Measurements from ENCODE around the gene RPH3AL.

RPH3AL gene

DNA sequence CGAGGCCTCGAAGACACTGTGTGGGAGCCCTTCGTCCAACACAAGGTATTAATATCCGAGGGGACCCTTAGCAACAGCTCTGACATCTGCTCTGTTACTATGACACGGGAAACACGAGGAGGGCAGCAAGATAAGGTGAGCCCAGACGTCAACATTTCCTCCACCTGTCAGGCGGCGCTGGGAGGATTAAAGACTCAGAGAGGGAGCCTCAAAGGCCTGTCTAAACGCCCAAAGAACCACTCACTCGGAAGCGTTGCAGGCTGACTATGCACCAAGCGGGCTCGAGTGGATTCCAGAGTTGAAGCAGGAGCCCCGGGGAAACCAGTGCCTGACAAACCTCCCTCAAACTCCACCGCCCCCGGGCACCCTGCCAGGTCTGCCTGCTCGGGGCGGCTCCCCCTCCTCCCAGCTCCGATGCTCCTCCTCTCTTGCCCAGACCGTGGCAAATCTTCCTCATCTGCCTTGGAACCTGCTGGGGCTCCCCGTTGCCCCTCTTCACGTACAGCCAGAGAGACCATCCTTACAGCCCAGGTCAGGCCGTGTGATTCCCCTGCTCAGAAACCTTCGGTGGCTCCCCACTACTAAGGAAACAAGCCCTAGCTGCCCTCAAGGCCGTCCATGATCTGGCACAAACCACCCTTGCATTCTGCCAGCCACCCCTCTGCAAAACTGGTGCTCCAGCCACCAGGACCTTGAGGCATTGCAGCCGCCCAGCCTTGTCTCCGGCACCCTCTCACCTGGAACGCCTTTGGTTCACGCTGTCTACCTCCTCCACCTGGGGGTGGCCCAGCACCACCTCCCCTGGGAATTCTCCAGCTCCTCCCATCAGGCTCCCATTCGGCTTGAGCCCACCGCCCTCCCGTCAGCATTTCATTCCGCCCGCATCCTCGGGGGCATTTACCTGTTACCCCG is 16.2 kb downstream of the RPH3AL start:
- peak; percentile 28 for DNase-seq (ENCODE audit: low spot score)

DNA sequence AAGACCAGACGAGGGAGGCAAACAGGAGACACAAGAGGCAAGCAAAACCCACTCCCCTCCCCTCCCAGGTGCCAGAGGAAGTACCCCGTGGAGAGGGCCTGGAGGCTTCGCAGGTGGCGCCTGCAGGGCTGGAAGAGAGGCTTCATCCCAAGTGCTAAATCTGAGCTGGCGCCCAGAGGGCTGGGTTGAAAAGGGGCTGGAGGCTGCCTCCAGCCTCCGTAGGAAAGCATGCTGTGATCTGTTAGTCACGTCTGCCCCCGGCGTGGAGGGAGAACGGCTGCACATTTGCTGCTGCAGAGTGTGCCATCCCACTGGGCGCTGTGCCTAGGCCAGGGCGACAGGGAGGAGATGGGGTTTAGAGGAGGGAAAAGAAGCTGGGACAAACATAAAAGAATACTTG is 16.9 kb downstream of the RPH3AL start:
- DNase-seq (ENCODE audit: low spot score), result no peak

DNA sequence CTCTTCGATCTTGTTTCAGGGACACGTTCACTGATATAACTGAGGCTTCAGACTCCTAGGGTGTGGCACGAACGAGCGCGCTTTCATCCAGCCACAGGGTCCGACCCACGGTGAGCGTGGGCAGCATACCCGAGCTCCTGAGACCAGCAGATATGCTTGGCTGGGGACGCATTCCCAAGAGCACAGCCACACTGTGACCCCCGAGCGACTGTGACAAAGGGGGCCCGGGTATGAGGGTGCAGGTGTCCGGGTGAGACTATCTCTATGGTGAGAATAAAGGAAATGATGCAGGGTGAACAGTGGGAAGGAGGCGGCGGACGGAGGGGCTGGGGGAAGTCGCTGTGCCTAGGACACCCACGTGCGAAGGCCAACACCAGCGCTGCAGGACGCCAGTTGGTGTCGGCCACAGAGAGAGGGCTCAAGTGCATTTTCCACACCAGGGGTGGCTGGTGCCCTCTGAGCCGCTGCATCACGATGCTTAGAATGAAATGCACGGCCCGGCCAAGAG is 17.6 kb downstream of the RPH3AL start:
- DNase-seq (ENCODE audit: low spot score), result no peak

GRCh38 chr17:333626-334396 is 18.8 kb downstream of the RPH3AL start:
- DNase-seq (ENCODE audit: low spot score), result peak; percentile 80

DNA sequence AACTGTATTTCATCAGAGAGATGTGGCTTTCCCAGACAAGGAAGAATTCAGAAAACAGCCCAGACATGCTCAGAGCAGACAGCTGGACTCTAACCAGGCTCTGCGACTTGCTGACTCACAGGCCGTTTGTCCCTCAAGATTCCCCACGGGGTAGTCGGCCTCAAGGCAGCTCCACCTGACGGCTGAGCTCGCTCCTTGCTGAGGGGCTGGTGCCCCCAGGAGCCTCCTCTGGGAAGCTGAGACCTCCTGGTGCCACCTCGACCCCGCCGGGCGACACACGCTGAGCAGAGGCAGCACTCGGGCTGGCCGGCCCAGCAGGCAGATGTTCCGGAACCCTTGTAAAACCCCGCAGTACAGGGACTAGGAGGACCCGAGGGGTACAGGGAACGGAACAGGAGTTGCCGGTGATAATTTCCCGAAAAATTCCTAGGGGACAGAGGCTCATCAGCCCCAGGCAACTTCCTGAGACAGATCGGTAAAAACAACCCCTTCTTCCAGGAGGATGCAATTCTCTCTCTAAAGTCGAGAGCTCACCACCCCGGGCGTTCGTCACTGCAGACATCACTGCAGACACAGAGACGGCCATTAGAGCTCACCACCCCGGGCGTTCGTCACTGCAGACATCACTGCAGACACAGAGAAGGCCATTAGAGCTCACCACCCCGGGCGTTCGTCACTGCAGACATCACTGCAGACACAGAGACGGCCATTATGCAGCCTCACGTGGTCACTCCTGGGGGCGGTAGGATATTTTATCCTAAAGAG is 19.9 kb downstream of the RPH3AL start:
- DNase-seq (ENCODE audit: low spot score), result no peak

DNA sequence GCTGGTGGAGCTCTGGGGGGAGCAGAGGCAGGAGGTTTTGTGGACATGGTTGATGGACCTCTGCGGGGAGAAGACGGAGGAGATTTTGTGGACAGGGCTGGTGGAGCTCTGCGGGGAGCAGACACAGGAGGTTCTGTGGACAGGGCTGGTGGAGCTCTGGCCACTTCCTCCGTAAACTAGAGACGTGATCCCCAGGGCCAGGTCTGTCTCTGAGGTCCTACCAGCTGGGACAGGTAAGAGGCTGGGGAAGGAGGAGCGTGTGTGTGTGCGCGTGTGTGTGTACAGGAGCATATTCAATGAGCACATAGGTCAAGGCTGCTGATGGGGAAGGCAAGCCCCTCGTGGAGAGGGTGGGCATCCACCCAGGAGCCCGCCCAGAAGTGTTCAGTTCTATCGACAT is 20.6 kb downstream of the RPH3AL start:
- DNase-seq (ENCODE audit: low spot score), result no peak

DNA sequence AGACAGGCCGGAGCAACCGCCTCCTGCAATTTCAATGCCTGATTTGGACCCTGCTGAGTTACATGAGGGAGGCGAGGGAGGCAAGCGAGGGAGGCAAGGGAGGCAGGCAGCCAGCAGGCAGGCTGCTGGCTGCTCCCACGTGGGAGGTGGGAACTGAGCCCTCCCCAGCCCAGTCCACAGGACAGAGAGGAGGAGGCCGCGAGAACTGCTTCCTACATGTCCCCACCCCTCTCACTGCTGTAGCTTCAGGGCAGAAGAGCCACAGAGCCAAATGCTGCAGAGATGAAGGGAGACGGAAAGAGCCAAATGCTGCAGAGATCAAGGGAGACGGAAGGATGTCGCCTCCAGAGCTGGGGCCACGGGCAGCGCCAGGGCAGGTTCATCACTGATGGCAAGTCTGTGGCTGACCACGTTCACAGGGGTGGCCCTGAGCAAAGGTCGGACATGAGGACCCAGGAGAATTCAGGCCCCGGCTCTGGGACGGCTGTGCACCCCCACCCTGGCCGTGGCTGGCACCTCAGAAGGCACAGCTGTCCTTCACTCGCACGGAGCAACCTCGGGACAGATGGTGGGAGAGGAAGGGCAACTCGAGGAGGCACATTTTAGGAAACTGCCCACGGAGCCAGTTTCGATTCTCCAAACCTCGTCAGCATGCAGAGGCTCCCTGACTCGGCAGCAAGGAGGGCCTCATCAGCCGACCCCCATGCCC is 21.5 kb downstream of the RPH3AL start:
- peak; percentile 65 for DNase-seq (ENCODE audit: low spot score)

GRCh38 chr17:329784-330420 is 22.7 kb downstream of the RPH3AL start:
- DNase-seq (ENCODE audit: low spot score), result no peak

GRCh38 chr17:327971-328370 is 24.6 kb downstream of the RPH3AL start:
- DNase-seq (ENCODE audit: low spot score), result no peak

DNA sequence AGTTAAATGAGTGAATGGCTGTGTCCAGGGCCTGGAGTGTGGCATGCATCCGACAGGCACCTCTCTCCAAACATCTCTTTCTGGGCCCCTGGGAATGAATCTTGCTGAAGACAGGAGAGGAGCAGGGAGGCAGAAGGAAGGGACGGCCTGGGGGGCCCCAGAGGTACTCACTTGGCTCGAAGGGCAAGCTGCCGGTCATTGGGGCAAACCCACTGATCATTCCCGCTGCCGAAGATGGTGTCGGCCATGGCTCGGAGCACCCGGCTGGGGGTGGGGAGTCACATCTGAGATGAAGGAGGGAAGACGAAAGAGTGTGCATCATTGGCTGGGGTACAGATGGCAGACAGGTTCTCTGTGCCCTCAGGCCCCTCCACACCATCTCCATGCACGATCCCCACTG is 25.3 kb downstream of the RPH3AL start:
- DNase-seq (ENCODE audit: low spot score), result no peak

DNA sequence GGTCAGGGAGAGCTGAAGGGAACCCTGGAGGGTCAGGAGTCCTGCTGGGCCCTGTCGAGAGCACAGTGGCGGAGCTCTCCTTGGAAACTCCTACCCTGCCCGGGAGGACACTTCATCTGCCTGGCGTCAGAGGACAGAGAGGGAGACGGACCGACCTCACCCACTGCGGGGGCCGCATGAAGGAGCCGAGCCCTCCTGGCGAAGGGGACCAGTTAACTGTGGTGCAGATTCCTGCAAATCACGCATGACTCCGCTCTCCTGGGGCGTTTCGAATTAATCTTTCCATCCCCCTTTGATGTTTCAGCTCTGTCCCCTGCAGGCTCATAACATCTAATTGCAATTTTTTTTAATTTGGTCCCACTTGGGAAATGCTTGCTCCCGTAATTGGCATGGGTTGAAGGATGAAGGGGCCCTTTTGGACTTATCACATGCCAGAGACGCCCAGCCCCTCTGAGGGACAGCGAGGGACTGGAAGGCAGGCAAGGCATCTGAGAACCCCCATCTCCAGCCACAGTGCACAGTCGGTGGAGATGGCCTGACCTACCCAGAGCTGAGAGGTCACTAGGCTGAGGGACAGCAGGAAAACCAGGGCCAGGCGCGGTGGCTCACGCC is 26.5 kb downstream of the RPH3AL start:
- no peak for DNase-seq (ENCODE audit: low spot score)

GRCh38 chr17:325270-326009 is 27.2 kb downstream of the RPH3AL start:
- DNase-seq (ENCODE audit: low spot score), result no peak

GRCh38 chr17:323721-324571 is 28.7 kb downstream of the RPH3AL start:
- no peak for DNase-seq (ENCODE audit: low spot score)

DNA sequence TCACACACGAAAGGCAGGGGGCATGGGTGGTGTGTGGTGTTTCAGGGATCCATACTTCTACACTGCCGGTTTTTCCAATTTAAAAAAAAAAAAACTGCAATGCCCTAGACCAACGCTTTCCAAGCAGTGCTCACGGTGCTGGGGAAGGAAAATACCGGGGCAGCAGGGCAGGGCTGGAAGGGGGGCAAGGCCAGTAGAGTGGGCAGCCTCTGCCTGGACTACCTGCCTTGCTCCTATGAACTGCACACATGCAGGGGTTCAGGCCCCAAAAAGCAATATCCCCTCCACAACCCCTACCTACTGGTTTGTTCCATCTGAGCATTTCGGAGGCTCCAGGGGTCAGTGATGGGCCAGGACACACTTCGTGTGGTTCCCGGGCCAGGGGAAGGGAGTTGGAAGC is 29.4 kb downstream of the RPH3AL start:
- DNase-seq (ENCODE audit: low spot score), result no peak

GRCh38 chr17:322006-322780 is 30.4 kb downstream of the RPH3AL start:
- DNase-seq (ENCODE audit: low spot score), result no peak

DNA sequence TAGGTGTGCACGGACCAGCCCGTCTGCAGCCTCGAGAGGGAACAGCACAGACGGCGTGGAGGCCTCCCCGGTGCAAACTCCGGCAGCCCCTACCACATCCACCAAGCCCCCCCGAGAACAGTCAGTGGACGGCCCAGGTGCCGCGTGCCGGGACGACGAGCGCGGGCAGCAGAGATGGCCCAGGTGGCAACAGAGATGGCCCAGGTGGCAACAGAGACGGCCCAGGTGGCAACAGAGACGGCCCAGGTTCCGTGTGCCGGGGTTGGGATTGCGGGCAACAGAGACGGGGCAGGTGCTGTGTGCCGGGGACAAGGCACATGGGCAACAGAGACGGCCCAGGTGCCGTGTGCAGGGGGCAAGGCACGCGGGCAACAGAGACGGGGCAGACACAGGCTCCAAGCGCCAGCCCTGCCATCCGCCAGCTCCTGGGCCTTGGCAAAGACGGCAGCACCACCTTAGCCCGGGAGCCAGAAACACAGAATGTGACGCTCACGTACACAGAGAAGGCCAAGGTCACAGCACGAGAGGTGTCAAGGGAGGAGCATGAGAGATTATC is 31.1 kb downstream of the RPH3AL start:
- DNase-seq (ENCODE audit: low spot score), result no peak

- DNase-seq (ENCODE audit: low spot score), result no peak
These were observed 31.7 kb downstream of the RPH3AL start for GRCh38 chr17:320809-321385.

GRCh38 chr17:320139-320538 is 32.5 kb downstream of the RPH3AL start:
- DNase-seq (ENCODE audit: low spot score), result no peak
